AG04450 (cell line): ENCODE data around the gene LCNL1. TPM values are rescaled to one million over a fixed set of nuclear protein-coding genes. Genes with fewer than 3 reads are reported as not detected.

Experiments used
- CTCF ChIA-PET: fragments of 300-600, 350-600 bp; formaldehyde crosslinking; extraction: SDS; loops from one replicate; lab custom pipeline; 2022; ENCODE audit warnings: antibody characterized with exemption, inconsistent platforms; lab: Charles Lee
- POLR2A ChIA-PET: fragments of 350-600 bp; formaldehyde crosslinking; extraction: SDS; loops from one replicate; lab custom pipeline; 2021; ENCODE audit warnings: antibody characterized with exemption, inconsistent platforms; lab: Yijun Ruan, JAX
- DNase-seq: peaks from one replicate; pipeline ENCODE4 v3.0.0-alpha.2; 2011; ENCODE audit warnings: low read depth, low spot score
- H3K27ac ChIP-seq: one replicate; pipeline ENCODE4 v1.5.1; 2012; ENCODE audit warnings: low read depth, low read length, control low read depth
- H3K27me3 ChIP-seq: one replicate; pipeline ENCODE4 v1.6.0; 2012; ENCODE audit warnings: low read length; ENCODE audit not compliant: control insufficient read depth, insufficient read depth
- H3K4me3 ChIP-seq: 2 replicates; pipeline ENCODE4 v1.5.1; 2011; ENCODE audit warnings: mild to moderate bottlenecking, low read depth, low read length, control low read depth
- H3K9me3 ChIP-seq: 2 replicates; pipeline ENCODE4 v1.5.1; 2012; ENCODE audit warnings: low read length; ENCODE audit not compliant: control insufficient read depth, insufficient read depth
- CTCF ChIP-seq: IDR thresholded peaks from 2 replicates; pipeline ENCODE4 v1.5.1; 2011; ENCODE audit warnings: low read depth, low read length, control low read depth, inconsistent platforms
- polyA plus RNA-seq: library from polyadenylated mRNA; depleted of rRNA; stranded (reverse); fragments of >200 nt; gene quantifications from 2 replicates; pipeline ENCODE4 v1.2.3, GENCODE V29; 2011

Gene LCNL1
- polyA plus RNA-seq, 1 experiment: 1.5 TPM

DNA sequence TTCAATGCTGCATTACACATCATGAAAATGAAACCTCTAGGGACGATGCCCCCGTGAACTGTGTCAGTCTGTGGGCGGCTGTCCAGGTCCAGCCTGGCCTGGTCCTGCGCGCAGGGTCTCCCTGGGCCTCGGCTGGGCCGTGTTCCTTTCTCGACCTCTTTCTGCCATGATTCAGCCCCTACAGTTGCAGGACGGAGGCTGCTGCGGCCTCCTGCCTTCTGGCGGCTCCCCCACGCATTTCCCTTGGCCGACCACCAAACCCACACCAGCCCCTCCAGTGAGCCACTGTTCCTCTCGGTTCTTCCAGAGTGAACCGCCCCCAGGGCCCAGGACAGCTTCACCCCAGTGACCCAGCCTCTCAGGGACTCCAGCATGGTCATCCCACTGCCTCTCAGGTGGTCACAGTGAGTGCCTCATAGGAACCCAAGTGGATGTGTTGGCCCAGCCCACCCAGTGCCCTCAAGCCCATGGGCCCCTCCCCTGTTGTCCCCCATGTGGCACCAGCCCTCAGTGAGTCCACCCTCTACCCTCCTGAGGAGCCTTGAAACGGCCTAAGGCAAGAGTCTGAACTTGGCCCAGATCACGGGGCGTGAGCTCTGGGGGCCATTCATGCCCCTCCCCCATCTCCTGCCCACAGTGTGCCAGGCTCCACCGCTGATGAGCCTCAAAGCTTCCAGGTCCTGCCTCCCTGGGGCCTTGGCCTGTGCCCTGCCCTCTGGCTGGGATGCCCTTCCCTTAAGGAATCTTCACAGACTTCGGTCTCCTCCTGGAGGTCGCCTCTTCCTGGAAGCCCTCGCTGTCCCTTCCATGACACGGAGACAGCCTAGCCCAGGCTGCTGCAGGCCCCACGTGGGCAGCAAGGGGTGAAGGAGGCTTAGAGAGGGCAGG is 23.6 kb downstream of the LCNL1 start:
- POLR2A ChIA-PET: no interaction called here
- CTCF ChIA-PET: interaction anchor here (1.5 to 1.6 kb wide), 2 partner anchors 23 to 28 kb away, joined by 6 to 8 read pairs; no protein-coding TSS in a partner anchor
- peaks cover 5% of the 10 kb centered on the region for H3K27me3 ChIP-seq
- peaks cover 15% of the 10 kb centered on the region; the same call in 1 of the 2 replicates for H3K9me3 ChIP-seq
- H3K4me3 ChIP-seq: no peak overlapping the region
- no peak for DNase-seq
- no peak overlapping the region for H3K27ac ChIP-seq
- no peak for TF ChIP-seq CTCF

DNA sequence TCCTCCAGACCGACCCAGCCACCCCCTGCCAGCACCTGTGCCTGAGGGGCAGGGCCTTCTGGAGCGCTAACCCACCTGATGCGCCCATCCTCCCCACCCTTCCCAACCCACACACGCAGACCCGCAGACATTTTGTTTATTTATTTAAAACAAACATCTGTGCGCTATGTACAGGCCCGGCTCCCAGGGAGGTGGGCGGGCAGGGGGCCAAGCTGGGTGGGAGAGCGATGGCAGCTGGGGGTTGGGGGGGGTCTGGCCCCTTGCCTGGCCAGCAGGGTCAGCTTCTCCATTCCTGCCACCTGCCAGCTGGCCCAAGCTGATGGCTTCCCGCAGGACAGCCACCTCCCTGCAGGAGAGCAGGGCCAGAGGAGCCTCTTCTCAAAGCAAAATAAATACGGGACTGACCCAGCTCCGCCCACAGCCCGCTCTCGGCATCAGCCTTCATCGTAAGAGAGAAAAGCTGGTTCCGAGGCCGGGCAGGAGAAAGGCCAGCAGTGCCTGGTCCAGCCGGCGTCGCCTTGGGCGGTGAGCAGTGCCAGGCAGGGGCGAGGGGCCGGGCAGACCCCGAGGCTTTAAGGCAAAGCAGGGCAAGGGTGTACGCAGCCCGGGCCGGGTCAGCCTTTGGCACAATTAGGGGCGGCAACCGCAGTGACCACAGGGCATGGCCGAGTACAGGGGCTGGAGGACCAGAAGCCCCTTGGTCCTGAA is 24.5 kb downstream of the LCNL1 start:
- POLR2A ChIA-PET: interaction anchor here (0.9 kb wide), 1 partner anchor 14 kb away, joined by 5 read pairs; no protein-coding TSS in a partner anchor
- Histone ChIP-seq H3K9me3 (peaks cover 16% of the 10 kb centered on the region; the same call in 1 of the 2 replicates), H3K4me3 (no peak overlapping the region), H3K27ac (peak overlapping the region; percentile 21), H3K27me3 (peaks cover 2% of the 10 kb centered on the region)
- CTCF ChIA-PET: interaction anchor here (0.5 to 1.6 kb wide), 4 partner anchors 22 to 286 kb away, joined by 3 to 8 read pairs (median 5); no protein-coding TSS in a partner anchor
- no peak for TF ChIP-seq CTCF
- peak; percentile 44 for DNase-seq

DNA sequence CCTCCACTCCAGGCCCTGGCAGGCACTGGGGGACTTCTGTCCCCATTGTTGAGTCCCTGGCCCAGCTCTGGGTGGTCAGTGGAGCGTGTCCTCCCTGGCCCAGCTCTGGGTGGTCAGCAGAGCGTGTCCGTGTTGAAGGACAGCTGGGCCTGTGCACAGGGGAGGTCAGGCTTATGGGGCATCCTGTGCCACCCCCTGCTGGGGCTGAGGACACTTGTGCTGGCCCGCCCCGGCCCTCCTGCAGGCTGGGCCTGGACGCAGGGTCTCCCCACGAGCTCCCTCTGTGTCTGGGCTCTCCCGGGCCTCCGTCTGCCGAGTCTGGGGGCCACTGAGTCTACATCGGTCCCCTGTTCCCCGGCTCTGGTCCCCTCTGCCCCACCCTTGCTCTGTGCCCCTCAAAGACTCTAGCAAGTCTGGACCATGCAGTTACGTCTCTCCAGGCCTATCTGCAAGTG is 25.1 kb downstream of the LCNL1 start:
- no peak overlapping the region for H3K4me3 ChIP-seq
- peaks cover under 1% of the 10 kb centered on the region for H3K27me3 ChIP-seq
- peaks cover 18% of the 10 kb centered on the region; the same call in 1 of the 2 replicates for H3K9me3 ChIP-seq
- no peak for DNase-seq
- no peak overlapping the region for H3K27ac ChIP-seq
- no peak for TF ChIP-seq CTCF
- CTCF ChIA-PET: interaction anchor here (1.1 to 1.6 kb wide), 3 partner anchors 21 to 41 kb away, joined by 3 to 8 read pairs (median 6); no protein-coding TSS in a partner anchor
- POLR2A ChIA-PET: interaction anchor here (0.9 kb wide), 1 partner anchor 14 kb away, joined by 5 read pairs; no protein-coding TSS in a partner anchor

DNA sequence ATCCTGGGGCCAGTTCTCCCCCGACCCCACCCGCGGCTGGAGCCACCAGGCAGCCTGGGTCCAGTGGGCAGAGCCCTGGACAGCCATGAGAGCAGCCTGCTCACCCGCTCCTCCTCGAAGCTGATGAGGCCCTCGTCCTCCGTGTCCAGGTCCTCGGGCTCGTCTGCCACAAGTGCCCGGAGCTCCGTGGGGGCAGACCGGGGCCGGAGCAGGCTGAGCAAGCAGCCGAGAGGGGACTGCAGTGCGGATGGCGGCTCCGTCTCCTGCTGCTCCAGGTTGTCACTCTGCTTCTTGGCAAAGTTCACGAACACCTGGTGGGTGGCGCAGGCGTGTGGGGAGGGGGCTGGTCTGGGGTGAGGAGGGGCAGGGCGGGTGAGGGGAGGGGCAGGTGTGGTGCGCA is 25.5 kb downstream of the LCNL1 start:
- ChIA-PET POLR2A (no interaction called here), CTCF (interaction anchor here (1.1 kb wide), 1 partner anchor 41 kb away, joined by 3 read pairs; no protein-coding TSS in a partner anchor)
- Histone ChIP-seq H3K27ac (no peak overlapping the region), H3K4me3 (no peak overlapping the region), H3K27me3 (no peaks in the 10 kb centered on the region), H3K9me3 (peaks cover 21% of the 10 kb centered on the region; the same call in 1 of the 2 replicates)
- no peak for DNase-seq
- no peak for TF ChIP-seq CTCF
